Gastroesophageal sphincter (tissue), 3 donors: ENCODE data around the gene EVA1A.

ENCODE experiments used
- EP300 ChIP-seq: sonication (generic); formaldehyde crosslinking; IDR thresholded peaks from one replicate; pipeline ENCODE4 v1.6.1; 2017; ENCODE audit warnings: antibody characterized with exemption, mild to moderate bottlenecking
- POLR2A ChIP-seq, 2 donors: fragments of 450-650 bp; IDR thresholded peaks; one replicate each; pipeline ENCODE4 v1.6.1; 2017; ENCODE audit warnings: antibody characterized with exemption in 2 of 2, mild to moderate bottlenecking in 2 of 2, moderate library complexity in 1 of 2
- POLR2AphosphoS5 ChIP-seq: sonication (generic); formaldehyde crosslinking; IDR thresholded peaks from one replicate; pipeline ENCODE4 v1.6.1; 2017; ENCODE audit warnings: antibody characterized with exemption
- TF ChIP-seq, protein P1 (sequence below), 4 experiments: fragments of 200-600 bp in 2 of 4; fragments of 450-650 bp in 2 of 4; sonication (generic) in 1 of 4; IDR thresholded peaks; one replicate each; pipeline ENCODE4 v1.5.1; 2017 to 2019; ENCODE audit warnings: antibody characterized with exemption in 4 of 4, mild to moderate bottlenecking in 2 of 4, moderate library complexity in 2 of 4

DNA sequence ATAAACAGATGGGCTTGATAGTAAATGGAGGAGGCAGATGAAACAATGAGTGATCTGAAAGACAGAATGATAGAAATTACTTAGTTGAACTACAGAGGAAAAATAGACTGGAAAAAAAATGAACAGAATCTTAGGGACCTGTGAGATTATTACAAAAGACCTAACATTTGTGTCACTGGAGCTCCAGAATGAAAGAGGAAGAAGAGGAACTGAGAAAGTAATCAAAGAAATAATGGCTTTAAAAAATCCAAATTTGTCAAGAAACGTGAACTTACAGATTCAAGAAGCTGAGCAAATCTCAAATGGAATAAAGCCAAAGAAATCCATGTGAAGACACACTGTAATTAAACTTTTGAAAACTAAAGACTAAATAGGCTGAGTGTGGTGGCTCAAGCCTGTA lies 28.3 kb downstream of the EVA1A start:
- TF ChIP-seq, protein P1, sequence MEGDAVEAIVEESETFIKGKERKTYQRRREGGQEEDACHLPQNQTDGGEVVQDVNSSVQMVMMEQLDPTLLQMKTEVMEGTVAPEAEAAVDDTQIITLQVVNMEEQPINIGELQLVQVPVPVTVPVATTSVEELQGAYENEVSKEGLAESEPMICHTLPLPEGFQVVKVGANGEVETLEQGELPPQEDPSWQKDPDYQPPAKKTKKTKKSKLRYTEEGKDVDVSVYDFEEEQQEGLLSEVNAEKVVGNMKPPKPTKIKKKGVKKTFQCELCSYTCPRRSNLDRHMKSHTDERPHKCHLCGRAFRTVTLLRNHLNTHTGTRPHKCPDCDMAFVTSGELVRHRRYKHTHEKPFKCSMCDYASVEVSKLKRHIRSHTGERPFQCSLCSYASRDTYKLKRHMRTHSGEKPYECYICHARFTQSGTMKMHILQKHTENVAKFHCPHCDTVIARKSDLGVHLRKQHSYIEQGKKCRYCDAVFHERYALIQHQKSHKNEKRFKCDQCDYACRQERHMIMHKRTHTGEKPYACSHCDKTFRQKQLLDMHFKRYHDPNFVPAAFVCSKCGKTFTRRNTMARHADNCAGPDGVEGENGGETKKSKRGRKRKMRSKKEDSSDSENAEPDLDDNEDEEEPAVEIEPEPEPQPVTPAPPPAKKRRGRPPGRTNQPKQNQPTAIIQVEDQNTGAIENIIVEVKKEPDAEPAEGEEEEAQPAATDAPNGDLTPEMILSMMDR (IDR thresholded peaks at IDR 0.05): no peak
- TF ChIP-seq EP300 (no peak), POLR2A (IDR thresholded peaks at IDR 0.05) (no peak), POLR2AphosphoS5 (no peak)
